HS-27A (cell line): ENCODE data around the gene FOXO1.
A peak's percentile ranks its signal among the peaks of the same experiment; 100 is the strongest.

Experiments
- DNase-seq: peaks from one replicate; pipeline ENCODE4 v3.0.0-alpha.2; 2012; ENCODE audit warnings: low read depth, missing footprints

Gene FOXO1

GRCh38 chr13:40576369-40576768, 90.1 kb downstream of the FOXO1 start:
- no peak for DNase-seq

GRCh38 chr13:40572961-40573360, 93.5 kb downstream of the FOXO1 start:
- DNase-seq: no peak

- no peak for DNase-seq
Measured at GRCh38 chr13:40571338-40571963, 95.0 kb downstream of the FOXO1 start.

- no peak for DNase-seq
Measured at GRCh38 chr13:40570930-40571329, 95.5 kb downstream of the FOXO1 start.

GRCh38 chr13:40569024-40569350, 97.5 kb downstream of the FOXO1 start:
- no peak for DNase-seq

GRCh38 chr13:40568246-40569023, 98.0 kb downstream of the FOXO1 start:
- DNase-seq: no peak

GRCh38 chr13:40566811-40567210, 99.6 kb downstream of the FOXO1 start:
- DNase-seq: no peak

- DNase-seq: no peak
Measured at GRCh38 chr13:40565282-40566148, 100.9 kb downstream of the FOXO1 start.

- DNase-seq: no peak
Measured at GRCh38 chr13:40564342-40565001, 102.0 kb downstream of the FOXO1 start.

- no peak for DNase-seq
Measured at GRCh38 chr13:40563350-40564125, 102.9 kb downstream of the FOXO1 start.

GRCh38 chr13:40562975-40563349, 103.5 kb downstream of the FOXO1 start:
- peak; percentile 15 for DNase-seq

- no peak for DNase-seq
Measured at GRCh38 chr13:40559915-40560314, 106.5 kb downstream of the FOXO1 start.

- DNase-seq: no peak
Measured at GRCh38 chr13:40558656-40559055, 107.8 kb downstream of the FOXO1 start.

GRCh38 chr13:40556453-40556852, 110.0 kb downstream of the FOXO1 start:
- DNase-seq: no peak

- no peak for DNase-seq
Measured at GRCh38 chr13:40553356-40553755, 113.1 kb downstream of the FOXO1 start.

GRCh38 chr13:40552895-40553294, 113.5 kb downstream of the FOXO1 start:
- DNase-seq: no peak

- no peak for DNase-seq
Measured at GRCh38 chr13:40550130-40550529, 116.3 kb downstream of the FOXO1 start.

- no peak for DNase-seq
Measured at GRCh38 chr13:40549500-40550094, 116.8 kb downstream of the FOXO1 start.

- DNase-seq: no peak
Measured at GRCh38 chr13:40547591-40548315, 118.7 kb downstream of the FOXO1 start.

GRCh38 chr13:40546047-40546446, 120.4 kb downstream of the FOXO1 start:
- no peak for DNase-seq
